K562 (cell line): ENCODE data around the gene MTCH2. TPM values are rescaled to one million over a fixed set of nuclear protein-coding genes. Genes with fewer than 3 reads are reported as not detected.
A peak's percentile ranks its signal among the peaks of the same experiment; 100 is the strongest.

ENCODE experiments used
- E2F1 ChIP-seq: sonication (generic); formaldehyde crosslinking; IDR thresholded peaks from 2 replicates; pipeline ENCODE4 v1.8.1; 2023; ENCODE audit warnings: mild to moderate bottlenecking, missing genetic modification reagents, moderate library complexity
- EGR1 ChIP-seq: fragments of 450-650 bp; conservative IDR thresholded peaks from 2 replicates; pipeline ENCODE4 v1.6.1; 2017; ENCODE audit warnings: mild to moderate bottlenecking
- ETS1 ChIP-seq: conservative IDR thresholded peaks from 2 replicates; pipeline ENCODE4 v1.6.1; 2011; ENCODE audit warnings: low read depth, mild to moderate bottlenecking, low read length; ENCODE audit not compliant: control insufficient read depth
- FOSL1 ChIP-seq: fragments of 200-800 bp; sonication (Bioruptor generic); conservative IDR thresholded peaks from 2 replicates; pipeline ENCODE4 v1.6.1; 2016; ENCODE audit warnings: missing genetic modification characterization, missing compliant biosample characterization
- GABPB1 ChIP-seq: sonication (generic); formaldehyde crosslinking; IDR thresholded peaks from 2 replicates; pipeline ENCODE4 v1.8.0; 2022; ENCODE audit warnings: mild to moderate bottlenecking, missing genetic modification reagents
- GATAD2B ChIP-seq: fragments of 450-650 bp; IDR thresholded peaks from 2 replicates; pipeline ENCODE4 v1.6.1; 2017; ENCODE audit warnings: mild to moderate bottlenecking, borderline replicate concordance
- HDAC1 ChIP-seq, 2 experiments: fragments of 450-650 bp; IDR thresholded peaks; 2 replicates each; pipeline ENCODE4 v1.6.1; 2016 to 2017; ENCODE audit warnings: inconsistent platforms in 1 of 2, mild to moderate bottlenecking in 1 of 2, moderate library complexity in 1 of 2
- HOMEZ ChIP-seq: fragments of 250-450 bp; sonication (Bioruptor Pico); IDR thresholded peaks from 2 replicates; pipeline ENCODE4 v1.4.0; 2020; ENCODE audit warnings: mild to moderate bottlenecking, moderate library complexity
- HSF4 ChIP-seq: fragments of 250-450 bp; sonication (Bioruptor Pico); IDR thresholded peaks from 2 replicates; pipeline ENCODE4 v2.1.2; 2022; ENCODE audit warnings: mild to moderate bottlenecking, moderate library complexity, borderline replicate concordance
- ID3 ChIP-seq, 2 experiments: fragments of 250-450 bp in 1 of 2; fragments of 450-650 bp in 1 of 2; sonication (Bioruptor Pico) in 1 of 2; IDR thresholded peaks; 2 replicates each; pipeline versions ENCODE4 v1.6.1 to v1.8.0; 2016 to 2021; ENCODE audit warnings: mild to moderate bottlenecking in 2 of 2, moderate library complexity in 2 of 2, missing compliant biosample characterization in 1 of 2, missing genetic modification characterization in 1 of 2
- KLF16 ChIP-seq: IDR thresholded peaks from 2 replicates; pipeline ENCODE4 v1.6.1; 2016; ENCODE audit warnings: antibody characterized with exemption
- NONO ChIP-seq, 2 experiments: fragments of 200-400 bp in 1 of 2; fragments of 450-650 bp in 1 of 2; formaldehyde crosslinking in 1 of 2; IDR thresholded peaks; 2 replicates each; pipeline ENCODE4 v1.6.1; 2017; ENCODE audit warnings: low read depth in 2 of 2, mild to moderate bottlenecking in 2 of 2, moderate library complexity in 2 of 2, low read length in 1 of 2
- NR2C2 ChIP-seq, 2 experiments: fragments of 200-800 bp in 1 of 2; sonication (Bioruptor generic) in 1 of 2; sonication (generic) in 1 of 2; formaldehyde crosslinking in 1 of 2; IDR thresholded peaks; 2 replicates each; pipeline versions ENCODE4 v1.6.1 to v1.8.0; 2016 to 2022; ENCODE audit warnings: mild to moderate bottlenecking in 1 of 2, missing compliant biosample characterization in 1 of 2, missing genetic modification characterization in 1 of 2, missing genetic modification reagents in 1 of 2
- POLR2A ChIP-seq: fragments of 450-650 bp; conservative IDR thresholded peaks from 2 replicates; pipeline ENCODE4 v1.6.1; 2016
- SAP30 ChIP-seq: fragments of 200-600 bp; sonication (generic); IDR thresholded peaks from 2 replicates; pipeline ENCODE4 v1.6.1; 2012; ENCODE audit warnings: borderline replicate concordance, low read depth, mild to moderate bottlenecking, moderate library complexity, low read length, control low read depth, inconsistent platforms; ENCODE audit not compliant: insufficient read depth, poor library complexity, severe bottlenecking
- SRF ChIP-seq, 2 experiments: fragments of 250-450, 450-650 bp in 1 of 2; sonication (Bioruptor Pico) in 1 of 2; sonication (generic) in 1 of 2; formaldehyde crosslinking; IDR thresholded peaks; 2 replicates each; pipeline versions ENCODE4 v1.5.0 to v1.5.1; 2020 to 2022; ENCODE audit warnings: mild to moderate bottlenecking in 1 of 2, missing genetic modification reagents in 1 of 2
- TRIM25 ChIP-seq: fragments of 450-650 bp; IDR thresholded peaks from 2 replicates; pipeline ENCODE4 v1.7.0; 2016; ENCODE audit warnings: borderline replicate concordance
- ZNF282 ChIP-seq: sonication (generic); formaldehyde crosslinking; IDR thresholded peaks from 2 replicates; pipeline ENCODE4 v1.8.1; 2023; ENCODE audit warnings: missing genetic modification reagents
- ZNF830 ChIP-seq: fragments of 250-450 bp; sonication (Bioruptor Pico); IDR thresholded peaks from 2 replicates; pipeline ENCODE4 v1.5.0; 2021; ENCODE audit warnings: mild to moderate bottlenecking
- polyA plus RNA-seq, 8 experiments: library from polyadenylated mRNA; depleted of rRNA in 4 of 8; stranded (reverse) in 5 of 8; unstranded in 3 of 8; fragments of >200 nt; fragmentation: Nextera tagmentation in 2 of 8; fragmentation: Illumina TruSeq in 1 of 8; extraction: Ambion mirVana in 2 of 8; extraction: Trizol in 1 of 8; gene quantifications; 2 replicates each; pipeline versions ENCODE4 v1.2.1 to v1.2.3, GENCODE V29; 2011 to 2014; ENCODE audit warnings: inconsistent platforms in 1 of 8, missing spikeins in 1 of 8
- total RNA-seq, 7 experiments: library from RNA; depleted of rRNA in 6 of 7; stranded (reverse); fragments of >200 nt in 6 of 7; fragmentation: Illumina TruSeq in 2 of 7; extraction: Trizol in 2 of 7; gene quantifications; 2 replicates each; pipeline versions ENCODE4 v1.2.1 to v1.2.3, GENCODE V29; 2011 to 2021; ENCODE audit warnings: low replicate concordance in 1 of 7

Gene MTCH2
- total and polyA plus RNA-seq, 9 of the 15 experiments (the other 6 are each of a cell fraction or from before 2014, with no cell fraction given): 95.4 to 620 (median 198) TPM

- TF ChIP-seq EGR1: 0 out of 2 replicates have a peak, but pooled peaks have one; percentile 29
- TF ChIP-seq HDAC1 (IDR thresholded peaks at IDR 0.05): peak in 1 of 2 experiments; percentile 88; a peak in 2 of 4 replicates
- TF ChIP-seq HSF4: 0 out of 2 replicates have a peak, but pooled peaks have one; percentile 54
- peak; percentile 76 for TF ChIP-seq GABPB1 (CRISPR knock-in tag)
- TF ChIP-seq E2F1 (CRISPR knock-in tag): peak; percentile 64; the same call in 1 of the 2 replicates
- peak; percentile 71 for TF ChIP-seq ETS1
- TF ChIP-seq NR2C2 (CRISPR knock-in tag; IDR thresholded peaks at IDR 0.05): peak; percentile 4
- TF ChIP-seq NR2C2 (tag; IDR thresholded peaks at IDR 0.05): peak; percentile 86
- 0 out of 2 replicates have a peak, but pooled peaks have one; percentile 76 for TF ChIP-seq ZNF282 (CRISPR knock-in tag)
- TF ChIP-seq POLR2A: peak; percentile 94
- TF ChIP-seq SRF (CRISPR knock-in tag; IDR thresholded peaks at IDR 0.05): no peak
- TF ChIP-seq KLF16: peak; percentile 59; the same call in 1 of the 2 replicates
- TF ChIP-seq NONO (IDR thresholded peaks at IDR 0.05; ENCODE audit: low read depth in 2 of 2, low read length in 1 of 2): peak; percentile 56 to 78
- 0 out of 2 replicates have a peak, but pooled peaks have one; percentile 63 for TF ChIP-seq ZNF830 (CRISPR knock-in tag)
- no peak for TF ChIP-seq FOSL1 (tag)
- peak; percentile 59 for TF ChIP-seq SAP30
- TF ChIP-seq TRIM25: no peak
- no peak for TF ChIP-seq HOMEZ (CRISPR knock-in tag)
- peak; percentile 73 for TF ChIP-seq GATAD2B
- TF ChIP-seq ID3 (CRISPR knock-in tag; IDR thresholded peaks at IDR 0.05): no peak
- 0 out of 2 replicates have a peak, but pooled peaks have one; percentile 59 for TF ChIP-seq ID3 (tag; IDR thresholded peaks at IDR 0.05)
Measured at GRCh38 chr11:47642099-47642855, at the start of gene MTCH2 (continued).
